IPS DF 4.7 (cell line): Measurements from ENCODE around the gene TEAD4.

Source experiments
- DNase-seq: peaks from one replicate; pipeline ENCODE4 v3.0.0-alpha.2; 2013; ENCODE audit warnings: low spot score; ENCODE audit errors: extremely low read depth

TEAD4 gene

GRCh38 chr12:3081091-3081490 lies 121.9 kb downstream of the TEAD4 start:
- DNase-seq, result no peak

- no peak for DNase-seq
Observed at GRCh38 chr12:3081886-3082285, 122.7 kb downstream of the TEAD4 start.

- no peak for DNase-seq
Observed at GRCh38 chr12:3083241-3083920, 124.2 kb downstream of the TEAD4 start.

- DNase-seq, result no peak
Observed at GRCh38 chr12:3083921-3084347, 124.7 kb downstream of the TEAD4 start.

- DNase-seq, result no peak
Observed at GRCh38 chr12:3084742-3085141, 125.5 kb downstream of the TEAD4 start.

GRCh38 chr12:3085341-3086139 lies 126.3 kb downstream of the TEAD4 start:
- DNase-seq, result no peak

GRCh38 chr12:3086211-3086610 lies 127.0 kb downstream of the TEAD4 start:
- no peak for DNase-seq

GRCh38 chr12:3086729-3087323 lies 127.6 kb downstream of the TEAD4 start:
- DNase-seq, result no peak

GRCh38 chr12:3087758-3088650 lies 128.8 kb downstream of the TEAD4 start:
- DNase-seq, result no peak

- no peak for DNase-seq
Observed at GRCh38 chr12:3089588-3089987, 130.4 kb downstream of the TEAD4 start.
